GM19023 (cell line): ENCODE measurements around the gene BAMBI.

Source experiments
- ATAC-seq: cut with Tn5 transposase; IDR thresholded peaks from one replicate; pipeline ENCODE4 v1.9.1; 2021; ENCODE audit warnings: mild to moderate bottlenecking, moderate library complexity; ENCODE audit not compliant: unreplicated experiment

Gene BAMBI

GRCh38 chr10:28704464-28705161 lies 27.3 kb downstream of the BAMBI start:
- no peak for ATAC-seq

GRCh38 chr10:28705472-28705871 lies 28.2 kb downstream of the BAMBI start:
- no peak for ATAC-seq

- no peak for ATAC-seq
These were observed 31.8 kb downstream of the BAMBI start for GRCh38 chr10:28709001-28709710.

- ATAC-seq = no peak
These were observed 33.0 kb downstream of the BAMBI start for GRCh38 chr10:28710202-28710886.

GRCh38 chr10:28711041-28711440 lies 33.7 kb downstream of the BAMBI start:
- ATAC-seq = no peak

- no peak for ATAC-seq
These were observed 34.5 kb downstream of the BAMBI start for GRCh38 chr10:28711776-28712175.

- ATAC-seq = no peak
These were observed 36.5 kb downstream of the BAMBI start for GRCh38 chr10:28713626-28714352.

- no peak for ATAC-seq
These were observed 37.2 kb downstream of the BAMBI start for GRCh38 chr10:28714401-28715053.

GRCh38 chr10:28715246-28715645 lies 37.9 kb downstream of the BAMBI start:
- no peak for ATAC-seq

GRCh38 chr10:28715757-28716156 lies 38.4 kb downstream of the BAMBI start:
- no peak for ATAC-seq

GRCh38 chr10:28716748-28717147 lies 39.4 kb downstream of the BAMBI start:
- no peak for ATAC-seq

GRCh38 chr10:28717656-28718201 lies 40.4 kb downstream of the BAMBI start:
- no peak for ATAC-seq

- no peak for ATAC-seq
These were observed 42.6 kb downstream of the BAMBI start for GRCh38 chr10:28719789-28720436.

GRCh38 chr10:28721318-28721951 lies 44.1 kb downstream of the BAMBI start:
- no peak for ATAC-seq

- ATAC-seq = no peak
These were observed 44.9 kb downstream of the BAMBI start for GRCh38 chr10:28722065-28722803.

- no peak for ATAC-seq
These were observed 51.0 kb downstream of the BAMBI start for GRCh38 chr10:28728366-28728765.

- no peak for ATAC-seq
These were observed 52.9 kb downstream of the BAMBI start for GRCh38 chr10:28730031-28730778.

GRCh38 chr10:28732091-28732490 lies 54.8 kb downstream of the BAMBI start:
- no peak for ATAC-seq
